Peyer's patch (tissue), 4 donors: ENCODE data around the gene CHTOP.

Source experiments
- CTCF ChIP-seq, 6 experiments: fragments of 450-650 bp in 4 of 6; fragments of 200-600 bp in 2 of 6; sonication (generic) in 1 of 6; IDR thresholded peaks; one replicate each; pipeline ENCODE4 v1.5.1; 2017 to 2019; ENCODE audit warnings: antibody characterized with exemption in 6 of 6, mild to moderate bottlenecking in 3 of 6, moderate library complexity in 1 of 6
- POLR2A ChIP-seq, 2 donors: fragments of 450-650 bp; IDR thresholded peaks; one replicate each; pipeline ENCODE4 v1.5.1; 2017; ENCODE audit warnings: antibody characterized with exemption in 2 of 2, mild to moderate bottlenecking in 2 of 2, moderate library complexity in 2 of 2

DNA sequence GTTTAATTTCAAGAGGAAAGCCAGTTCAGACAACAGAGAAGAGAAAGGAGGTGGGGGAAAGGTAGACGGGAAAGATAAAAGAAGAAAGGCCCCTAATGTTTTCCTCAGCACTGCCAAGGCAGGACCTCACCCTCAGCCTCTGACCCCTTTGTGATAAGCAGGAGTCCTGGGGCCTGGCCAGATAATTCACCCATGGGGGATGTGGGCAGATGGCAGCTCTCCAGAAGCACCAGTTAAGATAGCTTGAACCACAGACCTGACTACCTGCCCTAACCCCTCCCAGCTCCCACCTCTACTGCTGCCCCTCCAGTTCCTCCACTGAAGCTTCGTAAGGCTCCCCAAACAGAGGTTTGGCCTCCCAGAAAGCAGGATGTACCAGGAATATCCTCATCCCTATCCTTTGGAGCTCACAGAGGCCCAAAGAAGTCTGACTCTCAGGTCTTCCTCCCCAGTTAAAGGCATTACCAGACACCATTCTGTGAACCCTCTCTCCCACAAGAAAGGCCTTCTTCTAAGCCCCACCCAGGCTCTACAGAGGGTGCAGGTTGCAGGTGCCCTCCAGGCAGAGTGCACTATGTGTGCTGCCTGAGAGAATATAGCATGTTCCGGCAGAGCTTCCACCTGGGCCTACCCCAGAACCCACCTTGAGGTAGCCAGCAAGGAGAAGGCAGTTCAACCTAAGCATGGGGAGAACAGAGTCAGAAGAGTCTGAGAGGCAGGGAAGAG lies 15.4 kb downstream of the CHTOP start:
- TF ChIP-seq POLR2A (IDR thresholded peaks at IDR 0.05) (no peak), CTCF (IDR thresholded peaks at IDR 0.05) (no peak)
